Hepatocyte (in vitro differentiated cells): ENCODE data around the gene BUD31. TPM values are rescaled to one million over a fixed set of nuclear protein-coding genes. Genes with fewer than 3 reads are reported as not detected.

Experiments
- DNase-seq: peaks from one replicate; pipeline ENCODE4 v3.0.0-alpha.2; 2016; ENCODE audit warnings: low spot score
- H2AFZ ChIP-seq: fragments of 200-600 bp; sonication (generic); 2 replicates; pipeline ENCODE4 v1.6.0; 2016; ENCODE audit warnings: antibody characterized with exemption, mild to moderate bottlenecking
- H3K27ac ChIP-seq: fragments of 200-600 bp; sonication (generic); 2 replicates; pipeline ENCODE4 v1.5.1; 2016; ENCODE audit warnings: mild to moderate bottlenecking
- H3K27me3 ChIP-seq: fragments of 200-600 bp; sonication (generic); 2 replicates; pipeline ENCODE4 v1.6.1; 2016
- H3K36me3 ChIP-seq: fragments of 200-600 bp; sonication (generic); replicated peaks from 2 replicates; pipeline ENCODE4 v1.5.1; 2016; ENCODE audit warnings: low read depth; ENCODE audit not compliant: insufficient read depth
- H3K4me1 ChIP-seq: fragments of 200-600 bp; sonication (generic); 2 replicates; pipeline ENCODE4 v1.5.1; 2016; ENCODE audit warnings: mild to moderate bottlenecking, moderate library complexity; ENCODE audit not compliant: insufficient read depth
- H3K4me2 ChIP-seq: fragments of 200-600 bp; sonication (generic); 2 replicates; pipeline ENCODE4 v1.6.0; 2016
- H3K4me3 ChIP-seq: fragments of 200-600 bp; sonication (generic); 2 replicates; pipeline ENCODE4 v1.5.1; 2016; ENCODE audit warnings: mild to moderate bottlenecking
- H3K79me2 ChIP-seq: fragments of 200-600 bp; sonication (generic); 2 replicates; pipeline ENCODE4 v1.6.0; 2017; ENCODE audit warnings: mild to moderate bottlenecking
- H3K9me2 ChIP-seq: fragments of 200-600 bp; sonication (generic); replicated peaks from 2 replicates; pipeline ENCODE4 v1.6.0; 2017; ENCODE audit warnings: mild to moderate bottlenecking; ENCODE audit not compliant: insufficient read depth
- H3K9me3 ChIP-seq: fragments of 200-600 bp; sonication (generic); 2 replicates; pipeline ENCODE4 v1.5.1; 2016; ENCODE audit warnings: low read depth, mild to moderate bottlenecking
- H4K20me1 ChIP-seq: fragments of 200-600 bp; sonication (generic); 2 replicates; pipeline ENCODE4 v1.6.0; 2016; ENCODE audit warnings: mild to moderate bottlenecking; ENCODE audit not compliant: insufficient read depth, poor library complexity, severe bottlenecking
- EZH2 ChIP-seq: fragments of 200-600 bp; sonication (generic); IDR thresholded peaks from 2 replicates; pipeline ENCODE4 v1.6.1; 2016; ENCODE audit warnings: antibody characterized with exemption, mild to moderate bottlenecking, borderline replicate concordance
- EZH2phosphoT487 ChIP-seq: fragments of 200-600 bp; sonication (generic); IDR thresholded peaks from one replicate; pipeline ENCODE4 v1.6.1; 2018; ENCODE audit warnings: antibody characterized with exemption, mild to moderate bottlenecking, low read depth, moderate library complexity; ENCODE audit not compliant: unreplicated experiment, severe bottlenecking
- WGBS: methylation state at CpG from one replicate; pipeline ENCODE4 v1.1.6; 2016; ENCODE audit warnings: low lambda C conversion rate; ENCODE audit errors: missing lambda C conversion rate; 5-methylcytosine and 5-hydroxymethylcytosine counted together
- polyA plus RNA-seq: library from polyadenylated mRNA; unstranded; fragments of >200 nt; fragmentation: Nextera tagmentation; extraction: Ambion mirVana; gene quantifications from 2 replicates; pipeline ENCODE4 v1.2.1, GENCODE V29; 2016
- total RNA-seq: library from RNA; depleted of rRNA; stranded (reverse); fragments of >200 nt; gene quantifications from 2 replicates; pipeline ENCODE4 v1.2.3, GENCODE V29; 2014
- TF ChIP-seq, protein P1 (sequence below): fragments of 200-600 bp; sonication (generic); IDR thresholded peaks from 2 replicates; pipeline ENCODE4 v1.5.1; 2016; ENCODE audit warnings: antibody characterized with exemption, mild to moderate bottlenecking; ENCODE audit not compliant: poor library complexity

The BUD31 gene
- total and polyA plus RNA-seq, 2 experiments from 2014 or later = 77.5 to 233 TPM

DNA sequence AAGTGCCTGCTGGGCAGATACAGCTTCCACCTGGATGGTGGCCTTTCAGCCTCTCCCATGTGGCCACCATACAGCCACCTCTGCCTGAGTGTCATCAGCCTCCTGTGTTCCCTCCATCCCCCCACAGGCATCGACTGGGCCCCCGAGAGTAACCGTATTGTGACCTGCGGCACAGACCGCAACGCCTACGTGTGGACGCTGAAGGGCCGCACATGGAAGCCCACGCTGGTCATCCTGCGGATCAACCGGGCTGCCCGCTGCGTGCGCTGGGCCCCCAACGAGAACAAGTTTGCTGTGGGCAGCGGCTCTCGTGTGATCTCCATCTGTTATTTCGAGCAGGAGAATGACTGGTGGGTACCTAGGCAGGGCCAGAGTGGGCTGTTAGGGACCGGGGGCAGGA is 20.9 kb upstream of the BUD31 start:
- H3K27ac ChIP-seq = no peak overlapping the region
- no peak overlapping the region for H2AFZ ChIP-seq
- no peak overlapping the region for H3K4me2 ChIP-seq
- DNase-seq = no peak
- 96% methylated on average over 20 of the region's 20 CpGs for WGBS
- TF ChIP-seq, protein P1, sequence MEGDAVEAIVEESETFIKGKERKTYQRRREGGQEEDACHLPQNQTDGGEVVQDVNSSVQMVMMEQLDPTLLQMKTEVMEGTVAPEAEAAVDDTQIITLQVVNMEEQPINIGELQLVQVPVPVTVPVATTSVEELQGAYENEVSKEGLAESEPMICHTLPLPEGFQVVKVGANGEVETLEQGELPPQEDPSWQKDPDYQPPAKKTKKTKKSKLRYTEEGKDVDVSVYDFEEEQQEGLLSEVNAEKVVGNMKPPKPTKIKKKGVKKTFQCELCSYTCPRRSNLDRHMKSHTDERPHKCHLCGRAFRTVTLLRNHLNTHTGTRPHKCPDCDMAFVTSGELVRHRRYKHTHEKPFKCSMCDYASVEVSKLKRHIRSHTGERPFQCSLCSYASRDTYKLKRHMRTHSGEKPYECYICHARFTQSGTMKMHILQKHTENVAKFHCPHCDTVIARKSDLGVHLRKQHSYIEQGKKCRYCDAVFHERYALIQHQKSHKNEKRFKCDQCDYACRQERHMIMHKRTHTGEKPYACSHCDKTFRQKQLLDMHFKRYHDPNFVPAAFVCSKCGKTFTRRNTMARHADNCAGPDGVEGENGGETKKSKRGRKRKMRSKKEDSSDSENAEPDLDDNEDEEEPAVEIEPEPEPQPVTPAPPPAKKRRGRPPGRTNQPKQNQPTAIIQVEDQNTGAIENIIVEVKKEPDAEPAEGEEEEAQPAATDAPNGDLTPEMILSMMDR = no peak
- TF ChIP-seq EZH2 = no peak
- TF ChIP-seq EZH2phosphoT487 = no peak
- H3K27me3 ChIP-seq = no peaks in the 10 kb centered on the region
- no peaks in the 10 kb centered on the region for H4K20me1 ChIP-seq
- no peaks in the 10 kb centered on the region for H3K36me3 ChIP-seq
- peaks cover 10% of the 10 kb centered on the region for H3K79me2 ChIP-seq
- H3K4me1 ChIP-seq = peaks cover 8% of the 10 kb centered on the region
- no peaks in the 10 kb centered on the region for H3K9me2 ChIP-seq
- no peak overlapping the region for H3K4me3 ChIP-seq
- no peaks in the 10 kb centered on the region for H3K9me3 ChIP-seq

DNA sequence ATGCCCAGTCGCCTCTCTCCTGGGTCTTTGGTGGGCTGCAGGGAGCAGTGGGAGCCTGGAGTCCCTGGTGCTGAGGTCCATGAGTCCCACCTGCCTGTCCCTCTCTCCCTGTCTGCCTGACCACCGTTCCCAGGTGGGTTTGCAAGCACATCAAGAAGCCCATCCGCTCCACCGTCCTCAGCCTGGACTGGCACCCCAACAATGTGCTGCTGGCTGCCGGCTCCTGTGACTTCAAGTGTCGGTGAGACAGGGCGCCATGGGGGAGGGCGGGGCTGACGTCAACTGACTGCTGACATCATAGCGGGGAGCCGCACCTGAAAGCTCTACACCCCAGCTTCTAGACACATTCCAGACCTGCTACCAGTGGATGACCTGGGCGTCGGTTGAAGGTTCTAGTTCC is 19.0 kb upstream of the BUD31 start:
- no peak for DNase-seq
- H3K4me1 ChIP-seq = peaks cover 14% of the 10 kb centered on the region
- H3K4me3 ChIP-seq = no peak overlapping the region
- no peaks in the 10 kb centered on the region for H3K36me3 ChIP-seq
- no peak overlapping the region for H3K4me2 ChIP-seq
- H4K20me1 ChIP-seq = no peaks in the 10 kb centered on the region
- WGBS = 96% methylated on average over 13 of the region's 13 CpGs
- H3K9me2 ChIP-seq = no peaks in the 10 kb centered on the region
- H3K27ac ChIP-seq = no peak overlapping the region
- H3K27me3 ChIP-seq = no peaks in the 10 kb centered on the region
- no peak overlapping the region for H2AFZ ChIP-seq
- no peaks in the 10 kb centered on the region for H3K79me2 ChIP-seq
- TF ChIP-seq EZH2phosphoT487 (no peak), EZH2 (no peak)
- TF ChIP-seq, protein P1 = no peak
- H3K9me3 ChIP-seq = no peaks in the 10 kb centered on the region

DNA sequence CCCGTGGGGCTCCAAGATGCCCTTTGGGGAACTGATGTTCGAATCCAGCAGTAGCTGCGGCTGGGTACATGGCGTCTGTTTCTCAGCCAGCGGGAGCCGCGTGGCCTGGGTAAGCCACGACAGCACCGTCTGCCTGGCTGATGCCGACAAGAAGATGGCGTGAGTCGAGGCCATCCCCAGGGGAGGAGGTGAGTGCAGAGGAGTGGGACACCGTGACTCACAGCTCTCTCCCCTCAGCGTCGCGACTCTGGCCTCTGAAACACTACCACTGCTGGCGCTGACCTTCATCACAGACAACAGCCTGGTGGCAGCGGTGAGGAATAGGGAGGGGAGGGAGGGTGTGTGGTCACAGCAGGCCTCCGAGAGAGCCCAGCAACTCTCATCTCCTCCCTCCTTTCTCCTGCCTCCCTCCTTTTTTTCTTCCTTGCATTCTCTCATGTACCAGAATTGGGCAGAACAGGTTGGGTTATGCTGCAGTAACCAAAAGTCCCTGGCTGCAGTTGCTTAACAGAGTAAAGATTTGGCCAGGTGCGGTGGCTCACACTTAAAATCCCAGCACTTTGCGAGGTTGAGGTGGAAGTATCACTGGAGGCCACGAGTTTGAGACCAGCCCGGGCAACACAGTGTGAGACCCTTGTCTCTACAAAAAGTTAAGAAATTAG is 17.7 kb upstream of the BUD31 start:
- Histone ChIP-seq H3K36me3 (no peaks in the 10 kb centered on the region), H2AFZ (no peak overlapping the region), H3K9me2 (no peaks in the 10 kb centered on the region), H3K9me3 (no peaks in the 10 kb centered on the region), H3K79me2 (no peaks in the 10 kb centered on the region), H3K4me1 (peaks cover 14% of the 10 kb centered on the region), H3K27ac (no peak overlapping the region), H3K4me3 (no peak overlapping the region), H3K27me3 (no peaks in the 10 kb centered on the region), H3K4me2 (no peak overlapping the region), H4K20me1 (no peaks in the 10 kb centered on the region)
- no peak for DNase-seq
- TF ChIP-seq EZH2 = no peak
- TF ChIP-seq, protein P1 = no peak
- no peak for TF ChIP-seq EZH2phosphoT487
- 94% methylated on average over 22 of the region's 23 CpGs for WGBS
